ENCODE data around the gene CCDC6.

Gene CCDC6

DNA sequence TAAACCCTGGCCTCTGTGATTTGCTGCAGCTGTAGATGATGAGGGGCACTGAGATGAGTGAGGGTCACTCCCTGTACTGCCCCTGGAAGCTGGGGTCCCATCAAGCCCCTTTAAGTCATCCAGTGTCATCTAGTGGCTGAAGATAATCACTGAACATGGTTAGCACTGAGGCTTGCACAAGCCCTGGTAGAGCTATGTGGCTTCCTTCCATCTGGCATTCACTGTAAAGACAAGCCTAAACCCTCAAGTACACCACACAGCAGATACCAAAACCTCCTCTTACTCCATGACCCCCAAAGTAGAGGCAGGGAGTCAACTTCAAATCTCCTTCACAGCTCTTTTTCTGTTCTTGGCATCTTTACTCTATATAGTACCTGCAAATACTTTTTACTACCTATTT is 80.4 kb downstream of the CCDC6 start:
- no peaks in the 10 kb centered on the region for H3K9me2 ChIP-seq (replicated peaks; ENCODE audit: insufficient read depth, low read length)
- H4K20me1 ChIP-seq (ENCODE audit: low read depth, low read length): no peaks in the 10 kb centered on the region
- no peaks in the 10 kb centered on the region for H3K9me3 ChIP-seq (ENCODE audit: insufficient read depth, low read length)
- no peaks in the 10 kb centered on the region for H3K27me3 ChIP-seq (ENCODE audit: low read length)
- H3K79me2 ChIP-seq (ENCODE audit: insufficient read depth, low read length): peaks cover 47% of the 10 kb centered on the region; the same call in 1 of the 2 replicates
- H3K27ac ChIP-seq (ENCODE audit: low read depth, low read length): no peak overlapping the region
- no peak overlapping the region for H2AFZ ChIP-seq (ENCODE audit: low read depth, low read length, severe bottlenecking)
- H3K36me3 ChIP-seq (ENCODE audit: low read length): peaks cover 10% of the 10 kb centered on the region; the same call in 1 of the 2 replicates
- no peak overlapping the region for H3K4me3 ChIP-seq (ENCODE audit: insufficient read depth, low read length, poor library complexity, severe bottlenecking)
- H3F3A ChIP-seq (ENCODE audit: insufficient read depth): no peaks in the 10 kb centered on the region
- H3K4me2 ChIP-seq (ENCODE audit: low read depth, low read length, poor library complexity, severe bottlenecking): no peak overlapping the region
- TF ChIP-seq CTCF (IDR thresholded peaks at IDR 0.05; ENCODE audit: insufficient read depth, low read length, poor library complexity, severe bottlenecking): no peak
- TF ChIP-seq EZH2phosphoT487 (conservative IDR thresholded peaks at IDR 0.05; ENCODE audit: low read length): no peak
- H3K9ac ChIP-seq (ENCODE audit: low read length): no peak overlapping the region

DNA sequence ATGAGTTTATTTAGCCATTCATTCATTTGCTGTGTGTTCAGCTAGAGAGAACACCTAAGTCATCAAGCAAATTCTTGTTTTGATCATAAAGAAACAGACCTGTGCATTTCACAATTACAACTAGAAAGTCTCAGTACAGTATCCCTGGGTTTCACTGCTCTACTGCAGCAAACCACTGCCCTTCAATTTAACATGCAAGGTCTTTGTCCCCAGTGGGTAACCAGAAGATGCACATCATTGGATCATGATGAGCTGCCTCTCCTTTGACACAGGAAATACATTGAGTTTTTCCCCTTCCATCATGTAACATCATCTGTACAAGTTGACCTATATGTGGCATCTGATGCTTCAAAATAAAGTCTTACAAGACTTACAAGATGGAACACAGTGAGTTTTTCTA is 82.6 kb downstream of the CCDC6 start:
- H3F3A ChIP-seq (ENCODE audit: insufficient read depth): no peaks in the 10 kb centered on the region
- no peaks in the 10 kb centered on the region for H3K27me3 ChIP-seq (ENCODE audit: low read length)
- H2AFZ ChIP-seq (ENCODE audit: low read depth, low read length, severe bottlenecking): no peak overlapping the region
- H3K36me3 ChIP-seq (ENCODE audit: low read length): 0 out of 2 replicates have a peak, but pooled peaks cover 6% of the 10 kb centered on the region
- H3K9me2 ChIP-seq (replicated peaks; ENCODE audit: insufficient read depth, low read length): no peaks in the 10 kb centered on the region
- no peak overlapping the region for H3K4me2 ChIP-seq (ENCODE audit: low read depth, low read length, poor library complexity, severe bottlenecking)
- H3K4me3 ChIP-seq (ENCODE audit: insufficient read depth, low read length, poor library complexity, severe bottlenecking): no peak overlapping the region
- no peak for TF ChIP-seq EZH2phosphoT487 (conservative IDR thresholded peaks at IDR 0.05; ENCODE audit: low read length)
- TF ChIP-seq CTCF (IDR thresholded peaks at IDR 0.05; ENCODE audit: insufficient read depth, low read length, poor library complexity, severe bottlenecking): no peak
- no peaks in the 10 kb centered on the region for H4K20me1 ChIP-seq (ENCODE audit: low read depth, low read length)
- peaks cover 45% of the 10 kb centered on the region for H3K79me2 ChIP-seq (ENCODE audit: insufficient read depth, low read length)
- no peak overlapping the region for H3K9ac ChIP-seq (ENCODE audit: low read length)
- no peaks in the 10 kb centered on the region for H3K9me3 ChIP-seq (ENCODE audit: insufficient read depth, low read length)
- no peak overlapping the region for H3K27ac ChIP-seq (ENCODE audit: low read depth, low read length)

DNA sequence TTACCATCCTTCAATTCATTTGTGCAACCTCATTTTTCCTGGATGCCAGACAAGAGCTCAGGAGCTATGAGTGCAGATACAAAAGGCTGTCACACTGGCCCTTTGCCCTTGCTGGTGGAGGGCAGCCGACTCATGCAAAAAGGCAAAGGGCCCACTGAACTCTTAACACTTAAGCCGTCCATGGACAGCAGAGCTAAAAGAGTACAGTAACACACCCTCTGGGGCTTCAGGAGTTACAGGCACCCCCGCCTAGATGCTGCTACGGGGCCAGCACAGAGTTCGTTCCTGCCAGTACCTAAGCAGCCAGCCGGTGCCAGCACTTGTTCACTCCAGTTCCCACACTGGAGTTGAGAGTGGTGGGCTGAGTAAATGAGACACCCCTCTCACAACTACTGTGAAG is 83.2 kb downstream of the CCDC6 start:
- H3K79me2 ChIP-seq (ENCODE audit: insufficient read depth, low read length): peaks cover 43% of the 10 kb centered on the region
- TF ChIP-seq EZH2phosphoT487 (conservative IDR thresholded peaks at IDR 0.05; ENCODE audit: low read length) (no peak), CTCF (IDR thresholded peaks at IDR 0.05; ENCODE audit: insufficient read depth, low read length, poor library complexity, severe bottlenecking) (no peak)
- H4K20me1 ChIP-seq (ENCODE audit: low read depth, low read length): no peaks in the 10 kb centered on the region
- no peak overlapping the region for H3K4me3 ChIP-seq (ENCODE audit: insufficient read depth, low read length, poor library complexity, severe bottlenecking)
- no peak overlapping the region for H3K4me2 ChIP-seq (ENCODE audit: low read depth, low read length, poor library complexity, severe bottlenecking)
- no peaks in the 10 kb centered on the region for H3F3A ChIP-seq (ENCODE audit: insufficient read depth)
- no peak overlapping the region for H3K9ac ChIP-seq (ENCODE audit: low read length)
- no peaks in the 10 kb centered on the region for H3K27me3 ChIP-seq (ENCODE audit: low read length)
- H3K9me3 ChIP-seq (ENCODE audit: insufficient read depth, low read length): no peaks in the 10 kb centered on the region
- no peak overlapping the region for H2AFZ ChIP-seq (ENCODE audit: low read depth, low read length, severe bottlenecking)
- H3K36me3 ChIP-seq (ENCODE audit: low read length): 0 out of 2 replicates have a peak, but pooled peaks cover 6% of the 10 kb centered on the region
- no peak overlapping the region for H3K27ac ChIP-seq (ENCODE audit: low read depth, low read length)
- no peaks in the 10 kb centered on the region for H3K9me2 ChIP-seq (replicated peaks; ENCODE audit: insufficient read depth, low read length)
